Measurements from ENCODE around the gene SH3BGR.

DNA sequence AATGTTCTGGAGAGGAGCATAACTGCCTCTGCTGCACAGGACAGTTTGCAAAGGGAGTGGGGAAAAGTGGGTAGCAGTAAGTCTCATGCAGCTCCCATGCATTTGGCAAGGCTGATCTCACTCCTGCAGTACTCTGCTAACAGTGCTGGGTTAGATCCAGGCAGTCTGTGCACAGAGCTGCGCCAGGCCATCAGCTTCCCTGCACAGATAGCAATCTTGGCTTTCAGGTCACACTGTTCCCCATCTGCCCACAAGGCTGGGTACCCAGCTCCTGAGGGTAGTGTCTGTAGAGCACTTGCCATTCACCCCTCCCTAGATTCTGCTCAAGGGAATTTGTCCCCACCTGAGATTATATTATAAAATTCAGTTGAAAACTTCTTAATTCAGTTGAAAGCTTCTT, 72.1 kb downstream of the SH3BGR start:
- no peak for TF ChIP-seq CTCF (IDR thresholded peaks at IDR 0.05)
- TF ChIP-seq POLR2A (IDR thresholded peaks at IDR 0.05): no peak

Data from body of pancreas (tissue), 4 donors.